SK-N-SH treated with all-trans-retinoic acid at 6 μM for 48 hours (cell line): Measurements from ENCODE around the gene DNAJB12.

Experiments used
- PATZ1 ChIP-seq: fragments of 250-450 bp; sonication (Bioruptor Pico); IDR thresholded peaks from 2 replicates; pipeline ENCODE4 v1.8.0; 2020; ENCODE audit warnings: mild to moderate bottlenecking, moderate library complexity, borderline replicate concordance
- SNAI2 ChIP-seq: fragments of 250-450 bp; sonication (Bioruptor Pico); IDR thresholded peaks from 2 replicates; pipeline ENCODE4 v1.5.0; 2020; ENCODE audit warnings: mild to moderate bottlenecking, moderate library complexity
- ZC3H10 ChIP-seq: fragments of 250-450 bp; sonication (Bioruptor Pico); IDR thresholded peaks from 2 replicates; pipeline ENCODE4 v1.5.1; 2021; ENCODE audit warnings: mild to moderate bottlenecking, moderate library complexity
- ZFP30 ChIP-seq: fragments of 450-650 bp; formaldehyde crosslinking; IDR thresholded peaks from 2 replicates; pipeline ENCODE4 v1.5.0; 2022; ENCODE audit warnings: mild to moderate bottlenecking, moderate library complexity
- ZNF8 ChIP-seq: fragments of 450-650 bp; formaldehyde crosslinking; IDR thresholded peaks from 2 replicates; pipeline ENCODE4 v1.5.0; 2020; ENCODE audit warnings: mild to moderate bottlenecking, moderate library complexity

- TF ChIP-seq PATZ1 (CRISPR knock-in tag) (no peak), ZNF8 (CRISPR knock-in tag) (no peak), ZC3H10 (CRISPR knock-in tag) (no peak), SNAI2 (no peak), ZFP30 (CRISPR knock-in tag) (no peak)
These were observed 22.2 kb downstream of the DNAJB12 start for GRCh38 chr10:72332423-72333111.
